Liver (tissue), 9 donors: ENCODE measurements around the gene MADCAM1. TPM values are rescaled to one million over a fixed set of nuclear protein-coding genes. Genes with fewer than 3 reads are reported as not detected.

Experiments used
- DNase-seq: peaks from one replicate; pipeline ENCODE4 v3.0.0-alpha.2; 2017; ENCODE audit warnings: low spot score
- H3K27ac ChIP-seq, 2 donors: one replicate each; pipeline ENCODE4 v1.7.0; 2013; ENCODE audit warnings: inconsistent platforms in 2 of 2, low read length in 2 of 2, control low read depth in 1 of 2, low read depth in 1 of 2, mild to moderate bottlenecking in 1 of 2
- H3K27me3 ChIP-seq, 4 donors: one replicate each; pipeline versions ENCODE4 v1.6.1 to v1.7.0; 2013; ENCODE audit warnings: low read length in 3 of 4, inconsistent platforms in 1 of 4, mild to moderate bottlenecking in 1 of 4, moderate library complexity in 1 of 4; ENCODE audit not compliant: control insufficient read depth in 4 of 4, insufficient read depth in 4 of 4
- H3K36me3 ChIP-seq, 4 donors: one replicate each; pipeline versions ENCODE4 v1.6.1 to v1.7.0; 2013; ENCODE audit warnings: low read length in 3 of 4, mild to moderate bottlenecking in 3 of 4, low read depth in 1 of 4, moderate library complexity in 1 of 4; ENCODE audit not compliant: control insufficient read depth in 4 of 4, insufficient read depth in 3 of 4
- H3K4me1 ChIP-seq, 4 donors: one replicate each; pipeline versions ENCODE4 v1.6.1 to v1.7.0; 2013; ENCODE audit warnings: low read length in 3 of 4, mild to moderate bottlenecking in 3 of 4, moderate library complexity in 1 of 4; ENCODE audit not compliant: control insufficient read depth in 4 of 4, insufficient read depth in 4 of 4
- H3K4me3 ChIP-seq, 3 donors: one replicate each; pipeline versions ENCODE4 v1.6.1 to v1.7.0; 2013; ENCODE audit warnings: low read length in 3 of 3, control low read depth in 1 of 3, low read depth in 1 of 3, mild to moderate bottlenecking in 1 of 3
- H3K9ac ChIP-seq, 2 donors: one replicate each; pipeline ENCODE4 v1.7.0; 2013; ENCODE audit warnings: low read length in 2 of 2, mild to moderate bottlenecking in 2 of 2, moderate library complexity in 2 of 2, control low read depth in 1 of 2, low read depth in 1 of 2
- H3K9me3 ChIP-seq, 4 donors: one replicate each; pipeline versions ENCODE4 v1.6.1 to v1.7.0; 2013; ENCODE audit warnings: low read length in 3 of 4; ENCODE audit not compliant: control insufficient read depth in 4 of 4
- EGR1 ChIP-seq, 2 donors: IDR thresholded peaks; 2 replicates each; pipeline ENCODE4 v1.6.1; 2016 to 2018; ENCODE audit warnings: antibody characterized with exemption in 2 of 2, low read depth in 2 of 2
- FOXA1 ChIP-seq: IDR thresholded peaks from 2 replicates; pipeline ENCODE4 v1.6.1; 2016; ENCODE audit warnings: antibody characterized with exemption
- FOXA2 ChIP-seq: IDR thresholded peaks from 2 replicates; pipeline ENCODE4 v1.6.1; 2016; ENCODE audit warnings: antibody characterized with exemption
- GABPA ChIP-seq, 2 donors: IDR thresholded peaks in 1 of 2; conservative IDR thresholded peaks in 1 of 2; 2 replicates each; pipeline ENCODE4 v1.6.1; 2016; ENCODE audit warnings: antibody characterized with exemption in 2 of 2, mild to moderate bottlenecking in 1 of 2, moderate library complexity in 1 of 2
- HNF4A ChIP-seq, 2 donors: conservative IDR thresholded peaks; 2 replicates each; pipeline ENCODE4 v1.6.1; 2016; ENCODE audit warnings: antibody characterized with exemption in 2 of 2, mild to moderate bottlenecking in 2 of 2
- HNF4G ChIP-seq: IDR thresholded peaks from 2 replicates; pipeline ENCODE4 v1.6.1; 2016; ENCODE audit warnings: antibody characterized with exemption
- JUND ChIP-seq, 2 donors: IDR thresholded peaks; 2 replicates each; pipeline ENCODE4 v1.6.1; 2016; ENCODE audit warnings: antibody characterized with exemption in 2 of 2
- NR2F2 ChIP-seq: IDR thresholded peaks from 2 replicates; pipeline ENCODE4 v1.6.1; 2016; ENCODE audit warnings: antibody characterized with exemption
- RAD21 ChIP-seq, 2 donors: IDR thresholded peaks; 2 replicates each; pipeline ENCODE4 v1.6.1; 2016; ENCODE audit warnings: antibody characterized with exemption in 2 of 2, mild to moderate bottlenecking in 2 of 2
- RXRA ChIP-seq, 2 donors: IDR thresholded peaks; 2 replicates each; pipeline ENCODE4 v1.6.1; 2017 to 2018; ENCODE audit warnings: antibody characterized with exemption in 2 of 2, mild to moderate bottlenecking in 1 of 2
- SP1 ChIP-seq: IDR thresholded peaks from 2 replicates; pipeline ENCODE4 v1.6.1; 2018; ENCODE audit warnings: antibody characterized with exemption, mild to moderate bottlenecking
- TAF1 ChIP-seq: conservative IDR thresholded peaks from 2 replicates; pipeline ENCODE4 v1.6.1; 2016; ENCODE audit warnings: antibody characterized with exemption, mild to moderate bottlenecking
- YY1 ChIP-seq: IDR thresholded peaks from 2 replicates; pipeline ENCODE4 v1.6.1; 2016; ENCODE audit warnings: antibody characterized with exemption, mild to moderate bottlenecking
- WGBS: extraction: QIAGEN DNeasy Blood & Tissue Kit; methylation state at CpG from one replicate; pipeline ENCODE4 v1.1.7; 2013; 5-methylcytosine and 5-hydroxymethylcytosine counted together
- polyA plus RNA-seq, 2 donors: library from polyadenylated mRNA; stranded (reverse) in 1 of 2; unstranded in 1 of 2; fragments of 200-250 nt in 1 of 2; fragments of >200 nt in 1 of 2; fragmentation: Nextera tagmentation in 1 of 2; extraction: Ambion mirVana in 1 of 2; gene quantifications; one replicate each; pipeline versions ENCODE4 v1.2.1 to v1.2.3, GENCODE V29; 2013 to 2015
- total RNA-seq, 2 donors: library from RNA; depleted of rRNA; stranded (reverse); fragments of >200 nt; gene quantifications; one replicate each; pipeline ENCODE4 v1.2.3, GENCODE V29; 2014
- TF ChIP-seq, protein P1 (sequence below): fragments of 150-350 bp; IDR thresholded peaks from 2 replicates; pipeline ENCODE4 v1.5.1; 2017; ENCODE audit warnings: improper control_type of control experiment, low read depth, low read length; ENCODE audit not compliant: missing input control
- TF ChIP-seq, protein P2 (sequence below): IDR thresholded peaks from 2 replicates; pipeline ENCODE4 v1.6.1; 2016; ENCODE audit warnings: antibody characterized with exemption, mild to moderate bottlenecking
- TF ChIP-seq, protein P3 (sequence below): IDR thresholded peaks from 2 replicates; pipeline ENCODE4 v1.6.1; 2016; ENCODE audit warnings: antibody characterized with exemption
- TF ChIP-seq, protein P4 (sequence below): IDR thresholded peaks from 2 replicates; pipeline ENCODE4 v1.6.1; 2016; ENCODE audit warnings: antibody characterized with exemption
- TF ChIP-seq, protein P5 (sequence below): IDR thresholded peaks from 2 replicates; pipeline ENCODE4 v1.6.1; 2016; ENCODE audit warnings: antibody characterized with exemption
- donor health status: healthy.
- donor health status: healthy.
- donor health status: healthy.
- donor health status: healthy.
- donor health status: healthy.

MADCAM1 gene
- total and polyA plus RNA-seq, 4 donors: 0.17 to 0.32 (median 0.24) TPM

DNA sequence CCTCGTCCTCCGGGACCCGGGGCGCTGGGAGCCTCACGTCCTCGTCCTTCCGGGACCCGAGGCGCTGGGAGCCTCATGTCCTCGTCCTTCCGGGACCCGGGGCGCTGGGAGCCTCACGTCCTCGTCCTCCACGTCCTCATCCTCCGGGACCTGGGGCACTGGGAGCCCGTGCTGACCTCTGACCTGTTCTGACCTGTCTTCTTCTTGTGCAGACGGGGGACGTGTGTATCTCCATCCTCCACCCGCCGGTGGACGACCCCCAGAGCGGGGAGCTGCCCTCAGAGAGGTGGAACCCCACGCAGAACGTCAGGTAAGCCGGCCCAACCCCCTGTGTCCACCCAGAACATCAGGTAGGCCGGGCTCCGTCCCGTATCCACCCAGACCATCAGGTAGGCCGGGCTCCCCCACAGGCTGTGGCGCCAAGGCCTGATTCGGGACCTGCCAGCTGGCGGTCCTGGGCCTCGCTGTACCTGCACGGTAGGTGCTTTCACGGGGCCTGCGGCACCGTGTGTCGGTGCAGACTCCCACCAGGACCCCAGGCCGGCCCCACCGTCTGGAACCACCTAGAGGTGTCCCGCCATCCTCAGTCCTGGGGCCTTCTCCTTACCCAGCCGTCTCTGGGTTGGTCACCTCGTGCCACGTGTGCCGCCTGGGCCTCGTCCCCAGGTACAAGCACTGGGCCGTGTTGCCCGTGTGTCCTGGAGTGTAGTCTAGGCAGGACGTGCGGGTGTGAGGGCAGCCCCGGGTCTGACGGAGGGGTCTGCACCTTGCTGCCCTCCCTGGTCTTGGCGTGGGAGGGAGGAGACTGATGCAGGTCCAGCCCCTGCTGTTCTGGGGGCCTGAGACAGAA, 40.0 kb downstream of the MADCAM1 start:
- H3K27ac ChIP-seq: no peak overlapping the region
- H3K9ac ChIP-seq: no peak overlapping the region
- 93% methylated on average over 55 of the region's 55 CpGs for WGBS
- H3K4me3 ChIP-seq: no peak overlapping the region
- peaks cover 13 to 30% (median 20%) of the 10 kb centered on the region in 4 donors for H3K4me1 ChIP-seq
- no peaks in the 10 kb centered on the region for H3K9me3 ChIP-seq
- peaks cover 3 to 25% (median 16%) of the 10 kb centered on the region in 4 donors for H3K36me3 ChIP-seq
- TF ChIP-seq FOXA1: no peak
- no peak for TF ChIP-seq FOXA2
- TF ChIP-seq, protein P1, sequence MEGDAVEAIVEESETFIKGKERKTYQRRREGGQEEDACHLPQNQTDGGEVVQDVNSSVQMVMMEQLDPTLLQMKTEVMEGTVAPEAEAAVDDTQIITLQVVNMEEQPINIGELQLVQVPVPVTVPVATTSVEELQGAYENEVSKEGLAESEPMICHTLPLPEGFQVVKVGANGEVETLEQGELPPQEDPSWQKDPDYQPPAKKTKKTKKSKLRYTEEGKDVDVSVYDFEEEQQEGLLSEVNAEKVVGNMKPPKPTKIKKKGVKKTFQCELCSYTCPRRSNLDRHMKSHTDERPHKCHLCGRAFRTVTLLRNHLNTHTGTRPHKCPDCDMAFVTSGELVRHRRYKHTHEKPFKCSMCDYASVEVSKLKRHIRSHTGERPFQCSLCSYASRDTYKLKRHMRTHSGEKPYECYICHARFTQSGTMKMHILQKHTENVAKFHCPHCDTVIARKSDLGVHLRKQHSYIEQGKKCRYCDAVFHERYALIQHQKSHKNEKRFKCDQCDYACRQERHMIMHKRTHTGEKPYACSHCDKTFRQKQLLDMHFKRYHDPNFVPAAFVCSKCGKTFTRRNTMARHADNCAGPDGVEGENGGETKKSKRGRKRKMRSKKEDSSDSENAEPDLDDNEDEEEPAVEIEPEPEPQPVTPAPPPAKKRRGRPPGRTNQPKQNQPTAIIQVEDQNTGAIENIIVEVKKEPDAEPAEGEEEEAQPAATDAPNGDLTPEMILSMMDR: no peak
- TF ChIP-seq SP1: no peak
- TF ChIP-seq NR2F2: no peak
- DNase-seq: no peak
- no peaks in the 10 kb centered on the region for H3K27me3 ChIP-seq

DNA sequence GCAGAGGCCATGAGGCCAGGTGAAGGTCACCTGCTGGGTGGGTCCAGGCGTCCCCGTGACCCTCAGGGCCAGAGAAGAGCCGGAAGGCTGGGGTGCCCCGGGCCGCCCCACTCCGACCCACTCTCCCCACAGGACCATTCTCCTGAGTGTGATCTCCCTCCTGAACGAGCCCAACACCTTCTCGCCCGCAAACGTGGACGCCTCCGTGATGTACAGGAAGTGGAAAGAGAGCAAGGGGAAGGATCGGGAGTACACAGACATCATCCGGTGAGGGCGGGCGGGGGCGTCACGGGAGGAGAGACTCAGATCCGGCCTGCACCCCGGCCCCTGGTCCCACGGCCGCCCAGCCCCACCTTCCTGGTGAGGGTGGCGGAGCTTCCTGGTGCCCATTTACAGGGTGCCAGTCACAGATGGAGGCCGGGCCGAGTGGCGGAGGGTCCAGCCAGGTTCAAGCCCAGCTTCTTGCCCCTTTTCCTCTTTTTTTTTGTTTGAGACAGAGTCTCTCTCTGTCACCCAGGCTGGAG, 40.7 kb downstream of the MADCAM1 start:
- DNase-seq: no peak
- H3K36me3 ChIP-seq: peaks cover 3 to 31% (median 17%) of the 10 kb centered on the region in 4 donors
- peaks cover 13 to 30% (median 20%) of the 10 kb centered on the region in 4 donors for H3K4me1 ChIP-seq
- H3K9ac ChIP-seq: no peak overlapping the region
- 95% methylated on average over 26 of the region's 26 CpGs for WGBS
- no peak overlapping the region for H3K4me3 ChIP-seq
- H3K9me3 ChIP-seq: no peaks in the 10 kb centered on the region
- H3K27me3 ChIP-seq: no peaks in the 10 kb centered on the region
- no peak for TF ChIP-seq EGR1 (IDR thresholded peaks at IDR 0.05; ENCODE audit: low read depth in 2 of 2)
- TF ChIP-seq HNF4A (conservative IDR thresholded peaks at IDR 0.05): no peak
- TF ChIP-seq, protein P2, sequence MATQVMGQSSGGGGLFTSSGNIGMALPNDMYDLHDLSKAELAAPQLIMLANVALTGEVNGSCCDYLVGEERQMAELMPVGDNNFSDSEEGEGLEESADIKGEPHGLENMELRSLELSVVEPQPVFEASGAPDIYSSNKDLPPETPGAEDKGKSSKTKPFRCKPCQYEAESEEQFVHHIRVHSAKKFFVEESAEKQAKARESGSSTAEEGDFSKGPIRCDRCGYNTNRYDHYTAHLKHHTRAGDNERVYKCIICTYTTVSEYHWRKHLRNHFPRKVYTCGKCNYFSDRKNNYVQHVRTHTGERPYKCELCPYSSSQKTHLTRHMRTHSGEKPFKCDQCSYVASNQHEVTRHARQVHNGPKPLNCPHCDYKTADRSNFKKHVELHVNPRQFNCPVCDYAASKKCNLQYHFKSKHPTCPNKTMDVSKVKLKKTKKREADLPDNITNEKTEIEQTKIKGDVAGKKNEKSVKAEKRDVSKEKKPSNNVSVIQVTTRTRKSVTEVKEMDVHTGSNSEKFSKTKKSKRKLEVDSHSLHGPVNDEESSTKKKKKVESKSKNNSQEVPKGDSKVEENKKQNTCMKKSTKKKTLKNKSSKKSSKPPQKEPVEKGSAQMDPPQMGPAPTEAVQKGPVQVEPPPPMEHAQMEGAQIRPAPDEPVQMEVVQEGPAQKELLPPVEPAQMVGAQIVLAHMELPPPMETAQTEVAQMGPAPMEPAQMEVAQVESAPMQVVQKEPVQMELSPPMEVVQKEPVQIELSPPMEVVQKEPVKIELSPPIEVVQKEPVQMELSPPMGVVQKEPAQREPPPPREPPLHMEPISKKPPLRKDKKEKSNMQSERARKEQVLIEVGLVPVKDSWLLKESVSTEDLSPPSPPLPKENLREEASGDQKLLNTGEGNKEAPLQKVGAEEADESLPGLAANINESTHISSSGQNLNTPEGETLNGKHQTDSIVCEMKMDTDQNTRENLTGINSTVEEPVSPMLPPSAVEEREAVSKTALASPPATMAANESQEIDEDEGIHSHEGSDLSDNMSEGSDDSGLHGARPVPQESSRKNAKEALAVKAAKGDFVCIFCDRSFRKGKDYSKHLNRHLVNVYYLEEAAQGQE: no peak
- no peak for TF ChIP-seq FOXA2
- TF ChIP-seq, protein P3, sequence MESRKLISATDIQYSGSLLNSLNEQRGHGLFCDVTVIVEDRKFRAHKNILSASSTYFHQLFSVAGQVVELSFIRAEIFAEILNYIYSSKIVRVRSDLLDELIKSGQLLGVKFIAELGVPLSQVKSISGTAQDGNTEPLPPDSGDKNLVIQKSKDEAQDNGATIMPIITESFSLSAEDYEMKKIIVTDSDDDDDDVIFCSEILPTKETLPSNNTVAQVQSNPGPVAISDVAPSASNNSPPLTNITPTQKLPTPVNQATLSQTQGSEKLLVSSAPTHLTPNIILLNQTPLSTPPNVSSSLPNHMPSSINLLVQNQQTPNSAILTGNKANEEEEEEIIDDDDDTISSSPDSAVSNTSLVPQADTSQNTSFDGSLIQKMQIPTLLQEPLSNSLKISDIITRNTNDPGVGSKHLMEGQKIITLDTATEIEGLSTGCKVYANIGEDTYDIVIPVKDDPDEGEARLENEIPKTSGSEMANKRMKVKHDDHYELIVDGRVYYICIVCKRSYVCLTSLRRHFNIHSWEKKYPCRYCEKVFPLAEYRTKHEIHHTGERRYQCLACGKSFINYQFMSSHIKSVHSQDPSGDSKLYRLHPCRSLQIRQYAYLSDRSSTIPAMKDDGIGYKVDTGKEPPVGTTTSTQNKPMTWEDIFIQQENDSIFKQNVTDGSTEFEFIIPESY: no peak
- no peak for TF ChIP-seq SP1
- TF ChIP-seq NR2F2: no peak
- no peak for TF ChIP-seq TAF1
- TF ChIP-seq GABPA (IDR thresholded peaks at IDR 0.05 in 1 of 2, conservative IDR thresholded peaks at IDR 0.05 in 1 of 2): no peak
- TF ChIP-seq RAD21 (IDR thresholded peaks at IDR 0.05): no peak
- no peak for TF ChIP-seq HNF4G
- TF ChIP-seq, protein P4, sequence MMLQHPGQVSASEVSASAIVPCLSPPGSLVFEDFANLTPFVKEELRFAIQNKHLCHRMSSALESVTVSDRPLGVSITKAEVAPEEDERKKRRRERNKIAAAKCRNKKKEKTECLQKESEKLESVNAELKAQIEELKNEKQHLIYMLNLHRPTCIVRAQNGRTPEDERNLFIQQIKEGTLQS: no peak
- no peak for TF ChIP-seq RXRA (IDR thresholded peaks at IDR 0.05)
- TF ChIP-seq, protein P5, sequence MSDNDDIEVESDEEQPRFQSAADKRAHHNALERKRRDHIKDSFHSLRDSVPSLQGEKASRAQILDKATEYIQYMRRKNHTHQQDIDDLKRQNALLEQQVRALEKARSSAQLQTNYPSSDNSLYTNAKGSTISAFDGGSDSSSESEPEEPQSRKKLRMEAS: no peak
- no peak for TF ChIP-seq FOXA1
- TF ChIP-seq YY1: no peak
- TF ChIP-seq, protein P1: no peak
- no peak for TF ChIP-seq JUND (IDR thresholded peaks at IDR 0.05)
- no peak overlapping the region for H3K27ac ChIP-seq
